ENCODE results near the gene TMEM86B. TPM values are rescaled to one million over a fixed set of nuclear protein-coding genes. Genes with fewer than 3 reads are reported as not detected.

Gene TMEM86B
- total and polyA plus RNA-seq, 2 experiments from 2014 or later: 1.1 to 3.2 TPM

DNA sequence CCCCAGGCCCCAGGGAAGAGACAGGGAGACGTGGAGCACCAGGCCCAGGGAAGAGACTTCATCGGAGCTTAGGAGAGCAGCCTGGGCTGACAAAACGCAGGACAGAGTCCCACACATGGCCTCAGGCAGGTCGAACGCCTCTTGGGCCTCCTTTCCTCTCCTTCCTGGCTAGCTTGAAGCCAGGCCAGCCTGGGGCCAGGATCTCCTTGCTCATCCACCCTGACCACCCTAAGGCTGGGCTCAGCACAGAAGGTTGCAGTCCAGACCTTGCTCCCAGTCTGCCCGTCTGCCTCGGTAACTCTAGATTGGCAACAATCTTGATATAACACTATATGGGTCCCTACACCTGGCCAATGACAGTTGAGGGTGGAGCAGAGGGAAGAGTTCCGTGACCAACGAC is 20.1 kb upstream of the TMEM86B start (continued):
- TF ChIP-seq ZNF114 (CRISPR knock-in tag; IDR thresholded peaks at IDR 0.05) (no peak), STAT1 (IDR thresholded peaks at IDR 0.05; ENCODE audit: unreplicated experiment) (no peak), EZH2 (IDR thresholded peaks at IDR 0.05; ENCODE audit: low read depth, unreplicated experiment) (no peak), EZH2phosphoT487 (IDR thresholded peaks at IDR 0.05; ENCODE audit: unreplicated experiment) (no peak), NANOG (IDR thresholded peaks at IDR 0.05; ENCODE audit: borderline replicate concordance) (no peak), CREB1 (CRISPR knock-in tag; IDR thresholded peaks at IDR 0.05; ENCODE audit: low read depth) (no peak)
- TF ChIP-seq, protein P1, sequence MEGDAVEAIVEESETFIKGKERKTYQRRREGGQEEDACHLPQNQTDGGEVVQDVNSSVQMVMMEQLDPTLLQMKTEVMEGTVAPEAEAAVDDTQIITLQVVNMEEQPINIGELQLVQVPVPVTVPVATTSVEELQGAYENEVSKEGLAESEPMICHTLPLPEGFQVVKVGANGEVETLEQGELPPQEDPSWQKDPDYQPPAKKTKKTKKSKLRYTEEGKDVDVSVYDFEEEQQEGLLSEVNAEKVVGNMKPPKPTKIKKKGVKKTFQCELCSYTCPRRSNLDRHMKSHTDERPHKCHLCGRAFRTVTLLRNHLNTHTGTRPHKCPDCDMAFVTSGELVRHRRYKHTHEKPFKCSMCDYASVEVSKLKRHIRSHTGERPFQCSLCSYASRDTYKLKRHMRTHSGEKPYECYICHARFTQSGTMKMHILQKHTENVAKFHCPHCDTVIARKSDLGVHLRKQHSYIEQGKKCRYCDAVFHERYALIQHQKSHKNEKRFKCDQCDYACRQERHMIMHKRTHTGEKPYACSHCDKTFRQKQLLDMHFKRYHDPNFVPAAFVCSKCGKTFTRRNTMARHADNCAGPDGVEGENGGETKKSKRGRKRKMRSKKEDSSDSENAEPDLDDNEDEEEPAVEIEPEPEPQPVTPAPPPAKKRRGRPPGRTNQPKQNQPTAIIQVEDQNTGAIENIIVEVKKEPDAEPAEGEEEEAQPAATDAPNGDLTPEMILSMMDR (conservative IDR thresholded peaks at IDR 0.05; ENCODE audit: low read depth in 2 of 2): no peak
- TF ChIP-seq, protein P2, sequence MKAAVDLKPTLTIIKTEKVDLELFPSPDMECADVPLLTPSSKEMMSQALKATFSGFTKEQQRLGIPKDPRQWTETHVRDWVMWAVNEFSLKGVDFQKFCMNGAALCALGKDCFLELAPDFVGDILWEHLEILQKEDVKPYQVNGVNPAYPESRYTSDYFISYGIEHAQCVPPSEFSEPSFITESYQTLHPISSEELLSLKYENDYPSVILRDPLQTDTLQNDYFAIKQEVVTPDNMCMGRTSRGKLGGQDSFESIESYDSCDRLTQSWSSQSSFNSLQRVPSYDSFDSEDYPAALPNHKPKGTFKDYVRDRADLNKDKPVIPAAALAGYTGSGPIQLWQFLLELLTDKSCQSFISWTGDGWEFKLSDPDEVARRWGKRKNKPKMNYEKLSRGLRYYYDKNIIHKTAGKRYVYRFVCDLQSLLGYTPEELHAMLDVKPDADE (IDR thresholded peaks at IDR 0.05): no peak
- TF ChIP-seq, protein P3, sequence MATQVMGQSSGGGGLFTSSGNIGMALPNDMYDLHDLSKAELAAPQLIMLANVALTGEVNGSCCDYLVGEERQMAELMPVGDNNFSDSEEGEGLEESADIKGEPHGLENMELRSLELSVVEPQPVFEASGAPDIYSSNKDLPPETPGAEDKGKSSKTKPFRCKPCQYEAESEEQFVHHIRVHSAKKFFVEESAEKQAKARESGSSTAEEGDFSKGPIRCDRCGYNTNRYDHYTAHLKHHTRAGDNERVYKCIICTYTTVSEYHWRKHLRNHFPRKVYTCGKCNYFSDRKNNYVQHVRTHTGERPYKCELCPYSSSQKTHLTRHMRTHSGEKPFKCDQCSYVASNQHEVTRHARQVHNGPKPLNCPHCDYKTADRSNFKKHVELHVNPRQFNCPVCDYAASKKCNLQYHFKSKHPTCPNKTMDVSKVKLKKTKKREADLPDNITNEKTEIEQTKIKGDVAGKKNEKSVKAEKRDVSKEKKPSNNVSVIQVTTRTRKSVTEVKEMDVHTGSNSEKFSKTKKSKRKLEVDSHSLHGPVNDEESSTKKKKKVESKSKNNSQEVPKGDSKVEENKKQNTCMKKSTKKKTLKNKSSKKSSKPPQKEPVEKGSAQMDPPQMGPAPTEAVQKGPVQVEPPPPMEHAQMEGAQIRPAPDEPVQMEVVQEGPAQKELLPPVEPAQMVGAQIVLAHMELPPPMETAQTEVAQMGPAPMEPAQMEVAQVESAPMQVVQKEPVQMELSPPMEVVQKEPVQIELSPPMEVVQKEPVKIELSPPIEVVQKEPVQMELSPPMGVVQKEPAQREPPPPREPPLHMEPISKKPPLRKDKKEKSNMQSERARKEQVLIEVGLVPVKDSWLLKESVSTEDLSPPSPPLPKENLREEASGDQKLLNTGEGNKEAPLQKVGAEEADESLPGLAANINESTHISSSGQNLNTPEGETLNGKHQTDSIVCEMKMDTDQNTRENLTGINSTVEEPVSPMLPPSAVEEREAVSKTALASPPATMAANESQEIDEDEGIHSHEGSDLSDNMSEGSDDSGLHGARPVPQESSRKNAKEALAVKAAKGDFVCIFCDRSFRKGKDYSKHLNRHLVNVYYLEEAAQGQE (IDR thresholded peaks at IDR 0.05; ENCODE audit: unreplicated experiment): no peak

DNA sequence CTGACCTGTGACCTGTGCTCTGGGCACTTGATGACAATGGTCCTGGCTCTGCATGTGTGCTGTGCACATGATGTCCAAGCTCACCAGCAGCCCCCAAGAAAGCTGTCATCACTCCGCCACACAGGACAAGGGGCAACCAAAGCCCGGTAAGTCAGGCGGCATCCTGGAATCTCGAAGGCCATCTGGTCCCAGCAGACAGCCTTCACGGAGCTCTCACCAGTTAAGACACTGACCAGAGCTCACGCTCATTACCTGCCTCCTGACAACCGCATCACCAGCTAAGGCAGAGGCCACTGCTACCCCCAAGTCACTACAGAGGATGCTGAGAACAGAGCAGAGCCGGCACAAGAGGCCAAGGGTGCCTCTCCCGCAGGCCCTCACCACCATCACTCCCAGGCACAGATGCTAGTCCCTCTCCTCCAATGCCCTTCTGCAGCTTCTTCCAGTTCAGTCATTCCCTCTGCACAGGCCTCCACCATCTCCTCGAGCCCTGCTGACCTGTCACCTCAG is 19.7 kb upstream of the TMEM86B start:
- no peak for DNase-seq (ENCODE audit: low spot score)
- Histone ChIP-seq H3K27me3 (ENCODE audit: insufficient read depth) (no peaks in the 10 kb centered on the region), H3F3A (replicated peaks; ENCODE audit: low read depth) (no peaks in the 10 kb centered on the region), H3K9me2 (ENCODE audit: insufficient read depth) (no peaks in the 10 kb centered on the region), H3K36me3 (ENCODE audit: insufficient read depth) (no peaks in the 10 kb centered on the region), H4K20me1 (replicated peaks; ENCODE audit: insufficient read depth) (peaks cover 4% of the 10 kb centered on the region), H3K27ac (ENCODE audit: low read depth) (no peak overlapping the region), H3K4me2 (no peak overlapping the region), H2AFZ (no peak overlapping the region), H3K4me3 (no peak overlapping the region), H3K79me2 (replicated peaks; ENCODE audit: insufficient read depth) (peaks cover 59% of the 10 kb centered on the region), H3K4me1 (ENCODE audit: insufficient read depth) (peaks cover under 1% of the 10 kb centered on the region; the same call in 1 of the 2 replicates)
- peaks cover 19% of the 10 kb centered on the region; the same call in 2 of the 3 replicates for H3K36me3 Mint-ChIP-seq (ENCODE audit: low read depth)
- H3K27ac Mint-ChIP-seq: no peak overlapping the region
- H3K27me3 Mint-ChIP-seq (ENCODE audit: insufficient read depth, low read depth, poor library complexity): peaks cover 10% of the 10 kb centered on the region
- H3K9me3 Mint-ChIP-seq: no peaks in the 10 kb centered on the region
- no peak overlapping the region for H3K4me3 Mint-ChIP-seq
- ATAC-seq: no peak
- peaks cover 7% of the 10 kb centered on the region for H3K4me1 Mint-ChIP-seq
- no peak for TF ChIP-seq EZH2phosphoT487 (IDR thresholded peaks at IDR 0.05; ENCODE audit: unreplicated experiment)
- TF ChIP-seq NANOG (IDR thresholded peaks at IDR 0.05; ENCODE audit: borderline replicate concordance): no peak
- no peak for TF ChIP-seq CREB1 (CRISPR knock-in tag; IDR thresholded peaks at IDR 0.05; ENCODE audit: low read depth)
- TF ChIP-seq ZNF331 (CRISPR knock-in tag; IDR thresholded peaks at IDR 0.05; ENCODE audit: low read depth): no peak
- TF ChIP-seq STAT1 (IDR thresholded peaks at IDR 0.05; ENCODE audit: unreplicated experiment): no peak
- TF ChIP-seq, protein P1 (conservative IDR thresholded peaks at IDR 0.05; ENCODE audit: low read depth in 2 of 2): no peak
- TF ChIP-seq, protein P3 (IDR thresholded peaks at IDR 0.05; ENCODE audit: unreplicated experiment): no peak

Measured in GM23338 (cell line).